HEK293T (cell line): ENCODE results near the gene ACOXL.

ENCODE experiments used
- CTCF ChIA-PET: fragments of 350-600 bp; formaldehyde crosslinking; extraction: SDS; loops from one replicate; lab custom pipeline; 2021; ENCODE audit warnings: antibody characterized with exemption, inconsistent platforms; lab: Yijun Ruan, JAX
- POLR2A ChIA-PET: fragments of 350-600 bp; formaldehyde crosslinking; extraction: SDS; loops from one replicate; lab custom pipeline; 2020; ENCODE audit warnings: antibody characterized with exemption, inconsistent platforms; lab: Yijun Ruan, JAX
- DNase-seq: peaks from one replicate; pipeline ENCODE4 v3.0.0; 2012; ENCODE audit warnings: mixed read lengths; ENCODE audit errors: extremely low spot score
- ARNT ChIP-seq: fragments of 450-650 bp; IDR thresholded peaks from 2 replicates; pipeline ENCODE4 v1.6.1; 2017; ENCODE audit warnings: mild to moderate bottlenecking
- BHLHE40 ChIP-seq: fragments of 450-650 bp; IDR thresholded peaks from 2 replicates; pipeline ENCODE4 v1.6.1; 2016; ENCODE audit warnings: mild to moderate bottlenecking, moderate library complexity, borderline replicate concordance
- CTBP1 ChIP-seq: fragments of 450-650 bp; IDR thresholded peaks from 2 replicates; pipeline ENCODE4 v1.6.1; 2016; ENCODE audit warnings: borderline replicate concordance
- ELF4 ChIP-seq: fragments of 450-650 bp; IDR thresholded peaks from 2 replicates; pipeline ENCODE4 v1.6.1; 2017; ENCODE audit warnings: antibody characterized with exemption
- FOXA1 ChIP-seq: fragments of 450-650 bp; IDR thresholded peaks from 2 replicates; pipeline ENCODE4 v1.6.1; 2016; ENCODE audit warnings: mild to moderate bottlenecking
- FOXK2 ChIP-seq: fragments of 450-650 bp; IDR thresholded peaks from 2 replicates; pipeline ENCODE4 v1.6.1; 2016; ENCODE audit warnings: mild to moderate bottlenecking
- FOXM1 ChIP-seq: fragments of 450-650 bp; IDR thresholded peaks from 2 replicates; pipeline ENCODE4 v1.6.1; 2017; ENCODE audit warnings: mild to moderate bottlenecking, borderline replicate concordance
- HDGF ChIP-seq: fragments of 450-650 bp; IDR thresholded peaks from 2 replicates; pipeline ENCODE4 v1.6.1; 2017; ENCODE audit warnings: antibody characterized with exemption, borderline replicate concordance
- L3MBTL2 ChIP-seq: fragments of 450-650 bp; conservative IDR thresholded peaks from 2 replicates; pipeline ENCODE4 v1.6.1; 2016; ENCODE audit warnings: mild to moderate bottlenecking
- LEF1 ChIP-seq: fragments of 450-650 bp; IDR thresholded peaks from 2 replicates; pipeline ENCODE4 v1.6.1; 2017; ENCODE audit warnings: mild to moderate bottlenecking, borderline replicate concordance
- NFRKB ChIP-seq: fragments of 450-650 bp; IDR thresholded peaks from 2 replicates; pipeline ENCODE4 v1.6.1; 2016; ENCODE audit warnings: mild to moderate bottlenecking, moderate library complexity
- SP1 ChIP-seq: fragments of 450-650 bp; IDR thresholded peaks from 2 replicates; pipeline ENCODE4 v1.6.1; 2017
- SUZ12 ChIP-seq: fragments of 450-650 bp; IDR thresholded peaks from 2 replicates; pipeline ENCODE4 v1.6.1; 2016; ENCODE audit warnings: mild to moderate bottlenecking
- TARDBP ChIP-seq: fragments of 450-650 bp; IDR thresholded peaks from 2 replicates; pipeline ENCODE4 v1.6.1; 2016
- ZNF384 ChIP-seq: fragments of 450-650 bp; IDR thresholded peaks from 2 replicates; pipeline ENCODE4 v1.6.1; 2016
- TF ChIP-seq, protein P1 (sequence below): fragments of 450-650 bp; IDR thresholded peaks from 2 replicates; pipeline ENCODE4 v1.6.1; 2016

ACOXL gene

DNA sequence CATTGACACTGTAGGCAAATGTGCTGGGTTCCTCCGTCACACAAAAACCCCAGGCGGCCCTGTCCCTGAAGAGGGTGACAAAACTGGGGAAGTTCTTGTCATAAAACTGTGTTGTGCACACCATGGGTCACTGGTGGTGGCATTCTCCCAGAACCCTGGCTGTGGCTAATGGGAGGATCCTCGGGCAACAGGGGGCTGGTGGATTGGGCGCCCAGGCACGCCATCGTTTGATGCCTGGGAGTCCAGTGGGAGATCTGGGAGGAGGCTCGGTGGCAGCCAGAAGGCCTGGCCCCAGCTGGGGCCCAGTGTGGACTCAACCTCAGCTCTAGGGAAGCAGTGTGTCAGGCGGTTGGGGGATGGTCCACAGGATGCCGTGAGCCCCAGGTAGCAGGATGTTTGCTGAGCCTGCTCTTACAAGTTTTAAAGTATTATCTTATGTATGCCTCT lies 140.7 kb downstream of the ACOXL start:
- ChIA-PET POLR2A (no interaction called here), CTCF (no interaction called here)
- no peak for TF ChIP-seq CTBP1
- no peak for TF ChIP-seq LEF1
- TF ChIP-seq TARDBP = no peak
- TF ChIP-seq SUZ12 = no peak
- TF ChIP-seq ELF4 = no peak
- TF ChIP-seq ARNT = no peak
- TF ChIP-seq SP1 = no peak
- TF ChIP-seq, protein P1, sequence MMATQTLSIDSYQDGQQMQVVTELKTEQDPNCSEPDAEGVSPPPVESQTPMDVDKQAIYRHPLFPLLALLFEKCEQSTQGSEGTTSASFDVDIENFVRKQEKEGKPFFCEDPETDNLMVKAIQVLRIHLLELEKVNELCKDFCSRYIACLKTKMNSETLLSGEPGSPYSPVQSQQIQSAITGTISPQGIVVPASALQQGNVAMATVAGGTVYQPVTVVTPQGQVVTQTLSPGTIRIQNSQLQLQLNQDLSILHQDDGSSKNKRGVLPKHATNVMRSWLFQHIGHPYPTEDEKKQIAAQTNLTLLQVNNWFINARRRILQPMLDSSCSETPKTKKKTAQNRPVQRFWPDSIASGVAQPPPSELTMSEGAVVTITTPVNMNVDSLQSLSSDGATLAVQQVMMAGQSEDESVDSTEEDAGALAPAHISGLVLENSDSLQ = no peak
- TF ChIP-seq HDGF = no peak
- TF ChIP-seq FOXM1 = no peak

DNA sequence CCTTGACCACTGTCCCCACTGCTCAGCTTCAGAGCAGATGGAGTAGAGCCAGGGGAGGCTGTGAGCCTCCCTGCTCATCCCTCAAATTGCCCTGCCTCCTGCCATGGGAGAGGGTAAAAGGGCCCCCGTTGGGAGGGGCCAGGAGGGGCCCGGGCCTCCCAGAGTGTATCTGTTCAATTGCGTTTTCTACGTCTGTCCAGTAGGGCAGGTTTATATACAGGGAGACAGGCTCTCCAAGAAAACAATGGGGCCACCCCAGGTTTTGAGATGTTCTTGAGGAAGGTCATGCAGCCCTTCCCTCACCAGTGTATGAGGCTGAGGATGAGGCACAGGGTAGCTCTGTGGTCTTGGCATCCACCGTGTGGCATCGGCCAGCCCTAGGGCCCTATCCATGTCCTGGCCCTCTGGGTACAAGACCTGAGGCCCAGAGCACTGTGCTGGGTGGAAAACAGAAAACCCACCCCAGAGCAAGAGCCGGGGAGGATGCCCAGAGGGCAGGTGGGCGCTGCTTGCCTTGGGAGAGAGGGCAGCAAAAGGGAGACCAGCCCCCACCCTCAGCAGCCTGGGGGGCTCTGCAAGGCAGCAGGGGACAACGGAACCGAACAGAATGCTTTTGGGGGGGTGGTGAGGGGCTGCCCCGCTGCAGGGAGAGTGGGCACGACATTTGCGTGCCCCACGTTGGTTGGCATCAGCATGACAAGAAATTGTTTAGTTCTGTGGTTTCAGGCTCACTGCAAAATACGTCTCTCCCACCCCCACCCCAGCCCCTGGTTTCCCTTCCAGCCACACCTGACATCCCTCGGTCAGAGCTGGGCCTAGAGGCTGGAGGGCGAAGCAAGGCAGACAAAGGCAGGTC lies 141.5 kb downstream of the ACOXL start:
- no peak for DNase-seq
- TF ChIP-seq CTBP1 (no peak), FOXA1 (no peak), ELF4 (no peak), SUZ12 (no peak), NFRKB (no peak), L3MBTL2 (no peak), HDGF (no peak), BHLHE40 (no peak), LEF1 (no peak), TARDBP (no peak), FOXK2 (no peak), SP1 (no peak), ZNF384 (no peak), FOXM1 (no peak), ARNT (no peak)
- TF ChIP-seq, protein P1 = no peak
- ChIA-PET POLR2A (no interaction called here), CTCF (no interaction called here)

More for the DNA sequence above, 140.7 kb downstream of the ACOXL start:
- no peak for DNase-seq

DNA sequence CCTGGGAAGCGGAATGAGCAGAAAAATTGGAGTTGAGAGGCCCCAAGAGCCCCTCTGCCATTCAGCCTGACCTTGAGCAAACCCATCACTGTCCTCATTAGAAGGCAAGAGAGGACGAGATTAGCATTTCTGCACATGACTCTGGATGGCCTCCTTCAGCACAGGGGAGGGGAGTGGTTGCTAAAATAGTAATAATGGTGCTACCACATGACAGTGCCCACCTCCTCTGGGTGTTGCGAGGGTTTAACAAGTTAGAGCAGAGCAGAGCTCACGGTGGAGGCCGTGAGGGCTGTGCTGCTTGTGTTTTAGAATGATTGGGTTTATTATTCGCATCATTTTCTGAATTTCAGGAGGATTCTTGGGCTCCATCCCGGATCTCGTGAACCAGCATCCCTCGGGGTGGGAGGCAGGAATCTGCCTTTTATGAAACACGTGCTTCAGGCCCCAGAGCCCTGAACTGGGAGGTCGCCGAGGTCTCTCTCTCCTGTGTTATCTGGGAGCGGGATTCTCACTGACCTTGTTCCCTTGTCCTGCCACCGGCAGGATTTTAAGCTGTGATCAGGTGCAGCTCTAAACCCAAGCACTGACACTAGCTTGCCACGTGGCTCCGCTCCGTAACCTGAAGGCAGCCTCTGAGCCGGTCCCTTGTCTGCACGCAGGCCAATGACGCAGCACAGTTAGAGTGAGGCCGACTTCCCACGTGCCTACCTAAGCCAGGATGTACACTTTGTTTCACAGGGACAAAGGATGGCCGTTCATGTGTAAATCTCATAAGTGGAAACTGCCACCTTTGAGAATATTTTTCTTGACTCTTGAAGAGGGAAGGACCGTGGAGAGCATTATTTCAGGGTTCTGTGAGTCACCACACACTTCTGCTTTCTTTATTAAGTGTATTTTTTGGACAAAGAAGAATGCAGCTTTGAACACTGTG lies 142.3 kb downstream of the ACOXL start:
- no peak for DNase-seq
- CTCF ChIA-PET = no interaction called here

DNA sequence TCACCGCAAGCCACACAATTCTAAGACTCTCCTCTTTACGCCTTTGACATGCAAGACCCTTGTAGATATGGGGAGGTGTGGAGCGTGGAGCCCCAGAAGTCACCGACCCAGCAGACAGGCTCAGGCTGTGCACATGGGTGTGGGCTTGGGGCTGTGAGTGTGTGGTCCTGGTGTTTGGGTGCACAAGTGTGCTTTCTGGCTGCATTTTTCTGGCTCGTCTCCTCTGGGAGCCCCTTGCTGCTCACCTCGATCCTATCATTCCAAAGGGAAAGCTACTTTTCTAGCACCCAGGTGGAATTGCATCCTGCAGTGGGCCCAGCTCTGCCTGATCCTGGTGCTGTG lies 143.0 kb downstream of the ACOXL start:
- TF ChIP-seq SUZ12 = no peak
- no peak for TF ChIP-seq ELF4
- TF ChIP-seq NFRKB = no peak
- TF ChIP-seq, protein P1 = no peak
- TF ChIP-seq ARNT = no peak
- no peak for TF ChIP-seq FOXK2
- no peak for TF ChIP-seq CTBP1
- TF ChIP-seq BHLHE40 = no peak
- no peak for TF ChIP-seq HDGF
- no peak for TF ChIP-seq SP1
- TF ChIP-seq FOXA1 = no peak
- TF ChIP-seq L3MBTL2 = no peak
- no peak for TF ChIP-seq FOXM1
- TF ChIP-seq ZNF384 = no peak
- TF ChIP-seq TARDBP = no peak
- TF ChIP-seq LEF1 = no peak
- POLR2A ChIA-PET = interaction anchor here (0.6 kb wide), 1 partner anchor 17 kb away, joined by 3 read pairs; no protein-coding TSS in a partner anchor
- CTCF ChIA-PET = interaction anchor here (0.9 kb wide), 1 partner anchor 10 kb away, joined by 3 read pairs; no protein-coding TSS in a partner anchor
- no peak for DNase-seq

More for the DNA sequence above, 142.3 kb downstream of the ACOXL start:
- TF ChIP-seq CTBP1 (no peak), ARNT (no peak), SP1 (no peak), L3MBTL2 (no peak), FOXM1 (no peak), ELF4 (no peak), FOXK2 (no peak), ZNF384 (no peak), LEF1 (no peak), TARDBP (no peak), FOXA1 (no peak), NFRKB (no peak), BHLHE40 (no peak), SUZ12 (no peak), HDGF (no peak)
- TF ChIP-seq, protein P1 = no peak
- POLR2A ChIA-PET = no interaction called here
